HG02938 (cell line): ENCODE data around the gene GFY.

Experiments
- ATAC-seq: cut with Tn5 transposase; IDR thresholded peaks from one replicate; pipeline ENCODE4 v1.9.1; 2021; ENCODE audit warnings: mild to moderate bottlenecking, moderate library complexity; ENCODE audit not compliant: unreplicated experiment

GFY gene, protein sequence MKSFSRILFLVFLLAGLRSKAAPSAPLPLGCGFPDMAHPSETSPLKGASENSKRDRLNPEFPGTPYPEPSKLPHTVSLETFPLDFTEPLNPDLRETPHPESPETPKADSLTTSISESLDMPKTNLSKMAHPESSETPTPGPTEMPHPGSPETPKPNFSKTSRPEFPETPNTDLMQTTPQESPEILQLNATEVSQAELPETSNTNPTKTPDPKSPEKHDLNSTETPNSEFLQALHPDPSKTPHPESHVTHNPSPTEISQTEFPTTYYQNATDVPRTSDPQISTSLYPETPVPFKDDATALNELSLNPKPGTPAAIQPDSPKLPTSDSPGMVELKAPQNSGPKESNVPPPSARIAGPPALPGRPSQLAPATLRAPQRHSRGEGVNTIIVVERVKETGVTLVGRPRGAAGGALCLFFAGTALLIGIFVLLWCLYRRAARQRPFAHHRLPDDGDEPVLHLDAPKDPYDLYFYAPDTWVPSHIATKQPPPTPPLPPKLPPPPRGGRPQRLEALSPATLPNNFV

DNA sequence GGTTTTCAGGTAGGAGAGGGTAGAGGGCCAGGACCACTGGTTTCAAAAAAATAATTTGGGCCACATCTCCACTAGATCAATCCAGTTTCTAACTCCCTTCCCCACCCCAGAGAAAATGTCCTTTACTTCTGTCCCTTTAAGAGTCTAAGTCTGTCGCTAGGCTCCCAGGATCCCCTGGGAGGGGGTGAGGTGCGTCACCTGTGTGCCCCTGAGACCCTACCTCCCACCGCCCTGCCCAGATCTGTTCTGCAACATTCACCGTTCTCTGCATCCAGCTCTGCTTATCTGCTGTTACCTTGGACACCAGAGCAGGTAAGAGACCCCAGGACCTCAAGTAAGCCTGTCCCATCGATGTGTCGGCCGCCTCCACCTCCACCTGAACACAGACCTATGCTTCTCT lies at the start of gene GFY:
Gene GFY, plus strand, starts transcription at position 211 of the 400 bp plus-strand sequence. CDS start 1,043 bp downstream, outside the sequence.
- ATAC-seq, result no peak

DNA sequence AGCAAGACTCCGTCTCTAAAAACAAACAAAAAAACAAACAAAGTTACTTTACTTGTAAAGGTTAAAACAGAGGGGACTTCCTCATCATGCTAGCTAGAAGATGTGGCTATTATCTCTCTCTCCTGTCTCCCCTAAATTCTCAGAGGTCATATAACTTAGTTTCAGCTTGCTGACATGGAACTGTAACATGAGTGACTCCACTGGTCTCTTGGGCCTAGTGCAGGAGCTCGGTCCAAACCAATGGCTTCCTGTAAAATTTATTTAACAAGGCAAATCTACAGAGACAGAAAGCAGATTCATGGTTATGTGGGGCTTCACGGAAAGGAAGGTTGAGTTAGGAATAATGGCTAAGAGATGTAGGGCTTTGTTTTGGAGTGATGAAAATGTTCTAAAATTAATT lies 46.7 kb upstream of the GFY start:
- no peak for ATAC-seq

DNA sequence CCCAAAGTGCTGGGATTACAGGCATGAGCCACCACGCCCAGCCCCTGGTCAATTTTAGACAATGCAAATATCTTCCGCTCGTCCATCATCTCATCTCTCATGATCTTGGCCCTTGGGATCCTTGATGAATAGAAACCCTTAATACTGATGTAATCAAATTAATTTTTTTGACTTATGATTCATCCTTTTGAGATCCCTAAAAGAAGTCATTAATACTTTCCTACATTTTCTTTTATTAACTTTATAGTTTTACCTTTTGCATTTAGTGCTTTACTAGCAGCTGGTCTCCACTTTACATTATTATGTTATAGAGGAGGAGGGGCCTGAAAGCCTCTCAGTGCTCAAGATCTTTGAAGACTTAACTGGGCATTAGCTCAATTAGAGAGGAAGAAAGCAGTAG lies 44.8 kb upstream of the GFY start:
- no peak for ATAC-seq

DNA sequence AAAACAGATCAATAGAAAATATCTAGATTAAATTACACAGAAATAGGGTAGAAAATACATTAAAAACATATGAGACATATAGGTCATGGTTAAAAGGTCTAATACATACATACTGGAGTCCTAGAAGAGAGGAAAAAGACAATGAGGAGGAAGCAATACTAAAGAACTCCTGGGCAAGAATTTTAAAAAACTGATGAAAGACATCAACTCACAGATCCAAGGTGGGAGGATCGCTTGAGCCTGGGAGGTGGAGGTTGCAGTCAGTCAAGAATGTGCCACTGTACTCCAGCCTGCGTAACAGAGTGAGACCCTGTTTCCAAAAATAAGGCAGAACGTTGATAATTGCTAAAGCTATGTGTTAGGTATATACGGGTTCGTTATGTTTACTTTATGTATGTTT lies 42.5 kb upstream of the GFY start:
- no peak for ATAC-seq

DNA sequence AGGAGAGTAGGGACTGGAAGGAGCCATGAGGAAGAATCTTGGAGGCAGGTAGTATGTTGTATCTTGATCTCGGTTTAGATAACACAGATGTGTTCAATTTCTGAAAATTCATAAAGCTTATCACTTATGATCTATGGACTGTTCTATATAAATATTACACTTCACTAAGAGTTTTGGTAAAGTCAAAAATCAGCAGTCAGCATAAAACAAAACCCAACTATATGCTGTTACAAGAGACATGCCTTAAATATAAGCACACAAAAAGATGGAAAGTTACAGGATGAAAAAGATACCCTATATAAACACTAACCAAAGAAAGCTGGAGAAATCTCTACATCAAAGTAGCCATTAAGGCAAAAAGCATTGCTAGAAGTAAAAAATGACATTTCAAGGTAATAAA lies 41.6 kb upstream of the GFY start:
- ATAC-seq, result no peak

DNA sequence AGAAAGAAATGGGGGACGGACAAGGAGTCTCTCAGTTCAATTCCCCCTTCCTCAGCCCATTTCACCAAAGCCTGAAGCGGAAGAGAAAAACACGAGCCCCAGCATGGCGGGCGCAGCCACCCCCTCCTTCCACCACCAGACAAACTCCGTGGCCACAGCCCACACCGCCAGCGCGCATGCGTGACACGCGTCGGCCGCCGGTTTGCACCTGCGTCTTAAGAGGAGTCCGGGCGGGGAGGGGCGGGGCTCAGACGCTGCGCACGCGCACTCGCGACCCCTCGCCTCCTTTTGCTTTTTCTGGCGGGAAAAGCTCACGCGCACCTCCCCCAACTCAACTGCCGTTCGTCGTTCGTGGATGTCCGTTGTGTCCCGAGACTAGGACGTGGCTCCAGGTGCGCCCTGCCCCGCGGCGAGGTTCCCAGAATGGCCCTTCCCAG lies 37.2 kb upstream of the GFY start, which contains the start of gene KASH5:
Gene KASH5, plus strand, starts transcription at position 314 of the 437 bp plus-strand sequence. CDS start 2,635 bp downstream, outside the sequence.
- no peak for ATAC-seq

DNA sequence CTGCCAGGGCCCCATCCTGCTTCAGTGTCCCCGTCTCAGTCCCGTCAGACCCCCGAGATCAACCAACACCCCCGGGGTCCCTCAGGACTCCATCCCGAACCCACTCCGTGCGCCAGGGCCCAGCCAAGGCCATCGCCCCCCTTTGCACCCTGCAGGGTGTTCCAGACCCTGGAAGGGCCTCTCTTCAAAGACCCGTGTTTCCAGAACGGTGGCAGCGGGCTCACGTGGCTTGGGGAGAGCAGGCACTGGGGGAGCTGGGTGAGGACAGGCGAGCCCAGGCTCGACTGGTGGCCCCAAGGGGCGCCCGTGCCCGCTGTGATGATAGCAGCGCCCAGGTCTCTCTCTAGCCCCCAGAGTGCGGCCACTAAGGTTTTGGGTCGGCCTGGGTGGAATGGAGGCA lies 35.8 kb upstream of the GFY start:
- ATAC-seq, result no peak

DNA sequence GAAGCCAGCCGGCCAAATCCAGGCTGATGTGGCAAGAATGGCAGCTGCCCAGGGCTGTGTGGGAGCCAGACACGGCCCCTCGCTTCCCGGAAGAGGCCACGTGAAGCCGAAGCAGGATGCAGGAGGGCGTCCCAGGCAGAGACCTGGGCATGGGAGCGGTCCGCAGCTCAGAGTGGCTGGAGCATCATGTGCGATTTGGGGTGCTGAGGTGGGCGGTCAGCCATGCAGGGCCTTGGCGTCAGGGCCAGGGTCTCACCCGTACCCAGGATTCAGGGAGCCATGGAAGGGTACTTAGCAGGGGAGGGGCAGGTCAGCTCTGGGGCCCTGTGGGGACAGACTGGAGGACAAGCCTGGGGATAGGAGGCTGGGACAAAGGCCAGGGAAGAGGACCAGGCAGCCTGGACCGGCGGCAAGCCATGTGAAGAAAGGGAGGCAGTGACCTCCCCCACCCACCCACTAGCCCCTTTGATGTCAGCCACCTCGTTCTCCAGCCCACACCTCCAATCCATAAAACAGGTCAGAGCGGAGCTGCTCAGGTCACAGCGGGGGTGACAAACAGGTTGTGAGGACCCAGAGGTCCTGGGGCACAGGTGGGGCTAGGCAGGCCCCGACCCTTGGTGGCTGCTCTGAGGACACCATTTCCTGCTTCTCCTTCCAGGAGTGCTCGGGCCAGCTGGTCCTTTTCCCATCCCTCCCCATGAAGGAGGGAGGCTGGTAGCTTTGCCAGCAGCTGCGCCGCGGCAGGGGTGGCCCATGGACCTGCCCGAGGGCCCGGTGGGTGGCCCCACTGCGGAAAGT lies 34.9 kb upstream of the GFY start:
- no peak for ATAC-seq

DNA sequence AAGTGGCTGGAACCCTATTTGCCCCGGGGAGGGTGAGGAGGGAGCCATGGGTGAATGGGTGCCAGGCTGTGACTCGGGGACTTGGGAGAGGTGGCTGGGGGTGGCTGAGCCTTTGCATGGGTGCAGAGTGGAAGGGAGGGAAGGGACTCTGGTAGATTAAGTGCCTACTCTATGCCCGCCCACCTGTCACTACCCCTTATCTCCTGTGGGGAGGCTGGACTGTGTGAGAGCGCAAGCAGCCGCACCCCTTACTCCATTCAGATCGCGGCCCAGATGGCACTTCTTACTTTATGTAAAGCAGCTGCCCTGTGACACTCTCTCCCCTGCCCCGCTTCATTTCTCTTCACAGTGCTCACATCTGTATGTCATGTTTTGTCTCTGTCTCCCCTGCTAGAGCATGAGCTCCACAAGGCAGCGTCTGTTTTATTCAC lies 34.2 kb upstream of the GFY start:
- ATAC-seq, result no peak

DNA sequence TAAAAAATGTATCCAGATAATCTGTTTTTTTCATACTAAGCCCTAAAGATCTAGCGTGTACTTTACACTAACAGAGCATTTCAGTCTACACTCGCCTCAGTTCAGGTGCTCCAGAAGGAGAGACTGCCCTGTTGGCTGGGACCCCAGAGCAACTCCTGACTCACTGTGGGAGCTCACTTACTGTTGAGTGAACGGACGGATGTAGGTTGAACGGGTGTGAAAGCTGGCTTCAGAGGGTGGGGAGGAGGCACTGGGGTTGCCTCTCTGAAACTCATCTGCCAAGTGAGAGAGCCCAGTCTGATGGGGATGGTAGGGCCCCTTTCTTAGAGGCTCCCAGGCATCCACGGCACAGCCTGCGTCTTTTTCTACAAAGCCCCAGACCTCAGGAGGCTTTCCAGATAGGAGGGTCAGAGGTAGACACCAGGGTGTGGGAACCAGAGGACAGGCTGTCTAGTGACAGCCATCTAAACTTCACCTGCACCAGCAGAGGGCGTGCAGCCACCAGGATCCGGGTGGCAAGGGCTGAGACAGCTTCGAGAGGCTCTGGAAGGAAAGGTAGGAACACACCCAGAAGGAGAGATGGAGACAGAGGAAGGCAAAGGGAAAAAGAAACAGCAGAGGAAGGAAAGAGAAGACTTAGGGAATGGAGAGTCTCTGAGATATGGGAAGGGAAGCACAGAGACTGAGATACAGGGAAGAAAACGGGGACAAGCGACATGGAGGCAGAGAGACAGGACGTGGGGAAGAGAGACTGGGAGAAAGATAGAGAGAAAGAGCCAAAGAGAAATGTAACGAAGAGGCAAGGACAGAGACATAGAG lies 33.4 kb upstream of the GFY start:
- no peak for ATAC-seq

DNA sequence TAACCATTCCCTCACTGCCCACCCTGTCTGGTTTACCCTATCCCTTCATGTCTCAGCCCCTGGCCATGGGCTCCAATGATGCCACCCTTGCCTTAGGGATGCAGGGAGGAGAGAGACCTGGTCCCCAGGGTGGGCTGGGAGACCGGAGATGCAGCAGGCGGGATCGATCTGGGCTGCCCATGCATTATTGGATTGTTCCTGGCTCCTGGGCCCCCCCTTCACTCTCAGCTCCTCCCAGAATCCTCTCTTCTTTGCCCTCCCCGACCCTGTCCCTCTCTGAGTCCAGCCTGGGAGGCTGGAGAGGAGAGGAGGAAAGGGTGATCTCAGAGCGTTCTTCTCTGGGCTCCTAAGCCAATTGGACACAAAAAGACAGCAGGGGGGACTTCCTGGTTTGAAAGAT lies 31.3 kb upstream of the GFY start:
- ATAC-seq, result no peak

DNA sequence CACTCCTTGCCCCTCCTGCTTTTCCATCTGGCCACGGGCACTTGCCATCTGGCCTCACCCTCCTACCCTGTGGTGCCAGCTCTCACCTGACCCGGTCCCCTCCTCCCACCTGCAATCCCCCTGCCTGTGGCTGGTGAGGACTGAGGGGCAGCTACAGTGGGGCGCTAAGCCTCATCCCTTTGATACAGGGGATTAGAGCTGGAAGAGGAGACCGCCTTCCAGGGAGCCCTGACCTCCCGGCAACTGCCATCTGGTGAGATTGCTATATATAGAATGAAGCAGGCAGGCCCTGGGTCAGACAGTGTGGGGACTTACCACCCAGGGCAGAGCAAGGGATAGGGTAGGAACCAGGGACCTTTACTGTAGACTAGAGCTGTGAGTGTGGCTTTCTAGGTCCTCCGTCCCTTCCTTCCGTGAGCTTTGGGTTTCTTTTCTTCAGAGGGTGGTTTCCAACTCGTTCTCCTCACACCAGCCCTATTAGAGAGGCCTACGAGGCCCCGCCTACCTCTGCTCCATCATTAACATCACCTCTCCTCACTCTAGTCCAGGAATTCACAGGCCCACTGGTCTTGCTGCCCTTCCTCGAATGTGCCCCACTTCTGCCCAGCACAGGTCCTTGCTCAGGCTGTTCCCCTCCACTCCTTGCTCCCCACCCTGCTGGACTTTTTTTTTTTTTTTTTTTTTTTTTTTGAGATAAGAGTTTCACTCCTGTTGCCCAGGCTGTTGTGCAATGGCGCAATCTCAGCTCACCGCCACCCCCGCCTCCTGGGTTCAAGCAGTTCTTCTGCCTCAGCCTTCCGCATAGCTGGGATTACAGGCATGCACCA lies 29.4 kb upstream of the GFY start:
- ATAC-seq, result no peak

DNA sequence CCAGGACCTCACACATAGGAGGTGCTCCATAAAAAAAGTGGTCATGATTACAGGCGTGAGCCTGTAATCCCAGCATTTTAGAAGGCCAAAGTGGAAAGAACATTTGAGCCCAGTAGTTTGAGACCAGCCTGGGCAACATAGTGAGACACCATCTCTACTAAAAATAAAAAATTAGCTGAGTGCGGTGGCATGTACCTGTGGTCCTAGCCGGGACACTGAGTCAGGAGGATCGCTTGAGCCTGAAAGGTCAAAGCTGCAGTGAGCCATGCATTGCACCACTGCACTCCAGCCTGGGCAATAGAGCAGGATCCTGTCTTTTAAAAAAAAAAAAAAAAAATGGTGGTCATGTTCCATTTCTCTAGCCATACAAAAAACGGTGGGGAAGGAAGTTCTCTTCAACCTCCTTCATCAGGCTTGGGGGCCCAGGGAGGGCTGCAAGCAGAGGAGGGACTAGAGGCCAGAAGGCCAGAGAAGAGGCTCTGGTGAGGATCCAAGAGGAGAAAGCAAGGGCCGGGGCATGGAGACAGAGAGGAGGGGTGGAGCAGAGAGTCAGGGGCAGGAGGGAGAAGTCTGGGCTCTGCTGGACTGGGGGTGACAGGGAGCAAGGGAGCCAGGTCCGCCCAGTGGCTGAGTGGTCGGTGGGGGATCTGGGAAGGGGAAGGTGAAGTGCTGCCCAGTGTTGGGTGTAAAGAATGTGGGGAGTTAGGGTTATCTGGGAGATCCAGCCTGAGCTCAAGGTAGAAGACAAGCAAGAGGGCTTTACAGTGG lies 28.3 kb upstream of the GFY start:
- ATAC-seq, result no peak

DNA sequence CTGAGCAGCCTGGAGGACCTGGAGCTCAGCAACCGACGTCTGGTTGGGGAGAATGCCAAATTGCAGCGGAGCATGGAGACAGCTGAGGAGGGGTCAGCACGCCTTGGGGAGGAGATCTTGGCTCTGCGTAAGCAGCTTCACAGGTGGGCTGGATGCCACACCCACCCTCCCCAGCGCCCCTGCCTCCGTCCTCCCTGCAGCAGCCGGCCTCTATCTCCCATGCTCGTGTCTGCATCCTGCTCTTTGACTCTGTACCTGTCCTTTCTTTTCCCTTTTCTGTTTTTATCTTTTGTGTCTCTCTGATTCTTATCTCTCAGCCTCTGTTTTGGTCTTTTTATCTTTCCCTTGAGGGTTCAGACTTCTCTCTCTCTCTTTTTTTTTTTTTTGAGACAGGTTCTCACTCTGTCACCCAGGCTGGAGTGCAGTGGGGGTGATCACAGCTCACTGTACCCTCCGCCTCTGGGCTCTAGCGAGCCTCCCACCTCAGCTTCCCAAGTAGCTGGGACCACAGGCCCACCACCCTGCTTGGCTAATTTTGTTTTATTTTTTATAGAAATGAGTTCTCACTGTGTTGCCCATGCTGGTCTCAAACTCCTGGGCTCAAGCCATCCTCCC lies 27.1 kb upstream of the GFY start:
- no peak for ATAC-seq

DNA sequence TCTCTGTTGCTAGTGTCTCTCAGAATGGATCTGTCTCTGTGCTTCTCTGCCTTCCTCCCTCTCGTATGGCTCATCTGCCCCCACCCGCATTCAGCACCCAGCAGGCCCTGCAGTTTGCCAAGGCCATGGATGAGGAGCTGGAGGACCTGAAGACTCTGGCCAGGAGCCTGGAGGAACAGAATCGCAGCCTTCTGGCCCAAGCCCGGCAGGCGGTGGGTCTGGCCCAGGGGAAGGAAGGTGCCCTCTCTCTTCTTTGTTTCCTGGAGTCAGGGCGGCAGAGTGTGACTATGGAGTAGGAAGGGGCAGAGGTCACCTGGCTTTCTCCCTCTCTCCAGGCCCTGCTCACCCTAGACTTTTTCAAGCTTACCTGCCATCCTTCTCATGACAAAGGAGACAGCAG lies 26.3 kb upstream of the GFY start:
- no peak for ATAC-seq

DNA sequence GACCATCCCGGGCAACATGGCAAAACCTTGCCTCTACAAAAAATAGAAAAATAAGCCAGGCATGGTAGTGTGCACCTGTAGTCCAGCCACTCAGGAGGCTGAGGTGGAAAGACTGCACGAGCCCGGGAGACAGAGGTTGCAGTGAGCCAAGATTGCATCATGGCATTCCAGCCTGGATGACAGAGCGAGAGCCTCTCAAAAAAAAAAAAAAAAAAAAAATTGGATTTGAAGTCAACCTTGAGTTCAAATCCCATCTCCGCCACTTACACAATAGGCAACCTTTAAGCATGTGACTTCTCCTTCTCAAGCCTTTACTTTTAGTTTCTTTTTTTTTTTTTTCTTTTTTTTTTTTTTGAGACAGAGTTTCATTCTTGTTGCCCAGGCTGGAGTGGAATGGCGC lies 25.2 kb upstream of the GFY start:
- no peak for ATAC-seq

DNA sequence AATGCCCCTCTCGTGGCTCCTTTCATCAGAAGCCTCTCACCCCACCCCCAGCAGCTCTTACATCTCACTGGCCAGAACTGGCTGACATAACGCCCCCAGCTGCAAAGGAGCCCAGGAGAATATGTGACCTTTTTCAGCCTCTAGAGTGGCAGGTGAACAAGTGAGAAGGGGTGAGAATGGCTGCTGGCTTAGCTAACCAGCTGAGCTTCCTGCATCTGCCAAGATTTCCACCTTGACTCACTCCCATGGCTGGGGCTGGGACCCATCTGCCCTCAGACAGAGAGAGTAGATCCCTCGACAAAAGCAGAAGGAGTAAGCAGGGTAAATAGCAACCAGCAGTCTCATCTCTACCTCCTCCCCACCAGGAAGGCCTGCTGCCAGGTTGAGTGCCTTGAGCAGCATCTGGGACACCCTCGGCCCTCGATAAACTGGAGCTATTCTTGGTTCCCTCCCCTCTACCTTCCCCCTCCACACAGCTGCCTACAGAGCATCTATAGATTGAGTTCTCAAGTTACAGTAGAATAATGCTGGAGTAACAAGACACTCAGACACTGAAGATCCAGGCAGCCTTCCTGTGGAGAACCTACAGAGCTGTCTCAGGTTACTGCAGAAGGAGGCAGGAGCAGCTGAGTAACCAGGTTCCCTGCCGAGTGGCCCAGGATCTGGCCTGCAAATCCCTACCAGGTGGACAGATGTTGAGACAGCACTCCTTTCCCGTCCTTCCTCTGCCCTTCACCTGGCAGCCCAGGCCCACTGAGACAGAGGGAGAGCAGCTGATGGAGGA lies 21.6 kb upstream of the GFY start:
- ATAC-seq, result no peak

DNA sequence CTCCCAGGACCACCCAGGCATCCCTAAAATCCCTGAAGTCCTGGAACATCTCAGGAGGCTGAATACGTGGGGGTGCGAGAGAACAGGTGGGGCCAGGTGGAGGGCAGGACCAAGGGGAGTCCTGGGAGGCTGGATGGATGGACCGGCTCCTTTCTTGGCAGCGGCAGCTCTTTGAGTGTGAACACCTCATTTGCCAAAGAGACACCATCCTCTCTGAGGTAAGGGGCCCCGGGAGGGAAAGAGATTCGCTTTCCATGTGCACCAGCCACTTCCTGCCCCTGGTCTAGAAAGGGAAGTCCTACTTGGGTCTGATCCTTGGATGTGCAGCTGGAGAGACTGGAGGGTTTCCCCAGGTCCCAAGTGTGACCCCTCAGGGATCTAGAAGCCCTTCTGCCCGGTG lies 18.1 kb upstream of the GFY start:
- ATAC-seq, result no peak
